Measurements from ENCODE around the gene DHPS.
"Not testable (repeated sequence)": the region's sequence is repeated elsewhere in the genome, so short reads cannot be mapped to it uniquely, and the experiment has no call there.

The DHPS gene

GRCh38 chr19:12670159-12670928 is 11.3 kb downstream of the DHPS start:
- no peak for DNase-seq (ENCODE audit: low read depth)

- peak; percentile 61 for DNase-seq (ENCODE audit: low read depth)
These were observed 12.2 kb downstream of the DHPS start for GRCh38 chr19:12669270-12670158.

DNA sequence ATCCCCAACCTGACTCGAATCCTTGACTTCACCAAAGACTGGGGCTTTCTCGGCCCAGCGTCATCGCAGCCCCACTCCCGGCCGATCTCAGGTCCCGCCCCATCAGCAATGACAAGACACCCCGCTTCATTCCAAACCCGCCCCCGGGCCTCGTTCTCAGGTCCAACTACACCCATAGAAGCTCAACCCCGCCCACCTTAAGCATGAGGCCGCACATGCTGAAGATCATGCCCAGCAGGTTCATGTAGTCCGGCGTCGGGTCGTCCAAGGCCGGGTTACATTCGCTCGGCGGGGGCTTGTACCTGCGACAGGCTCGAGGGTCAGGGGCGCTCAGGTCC is 12.8 kb downstream of the DHPS start:
- DNase-seq (ENCODE audit: low read depth), result peak; percentile 40

GRCh38 chr19:12668346-12668745 is 13.3 kb downstream of the DHPS start:
- no peak for DNase-seq (ENCODE audit: low read depth)

- no peak for DNase-seq (ENCODE audit: low read depth)
These were observed 13.9 kb downstream of the DHPS start for GRCh38 chr19:12667731-12668302.

DNA sequence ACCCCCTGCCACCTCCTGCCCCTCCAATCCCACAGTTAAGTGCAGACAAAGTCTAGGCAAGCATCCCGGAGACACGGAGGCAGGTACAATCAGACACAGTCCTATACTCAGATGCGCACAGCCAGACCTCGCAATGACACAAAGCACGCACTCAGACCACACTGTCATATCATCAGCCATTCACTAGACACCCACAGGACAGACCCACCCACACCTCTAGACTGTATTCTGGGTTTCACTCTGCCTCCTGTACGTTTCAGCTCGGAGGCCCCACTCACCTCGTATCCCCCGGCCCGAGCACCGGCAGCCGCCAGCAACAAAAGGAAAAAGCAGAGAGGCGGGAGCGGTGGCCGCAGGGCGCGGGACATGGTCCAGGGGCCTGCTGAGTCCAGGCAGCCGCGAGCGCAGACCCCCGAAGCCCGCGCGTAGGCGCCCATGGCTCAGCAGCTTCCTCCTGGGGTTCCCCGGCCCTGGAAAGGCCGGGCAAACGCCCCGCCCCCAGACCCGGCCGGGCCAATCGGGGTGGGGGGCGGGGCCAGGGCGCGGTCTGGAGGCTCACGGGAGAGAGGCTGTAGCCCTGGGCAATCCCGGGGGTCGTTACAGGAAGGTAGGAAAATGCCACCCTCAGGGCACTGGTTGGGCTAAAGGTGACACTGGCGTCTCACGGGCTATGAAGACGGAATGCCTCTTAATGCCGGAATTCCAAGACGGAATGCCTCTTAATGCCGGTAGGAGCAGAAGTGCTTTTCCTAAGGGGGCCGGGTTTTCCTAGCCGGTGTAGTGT is 15.2 kb downstream of the DHPS start, which contains the start of the genes MAN2B1 and WDR83:
Gene MAN2B1, minus strand, starts transcription at position 478 of the 784 bp plus-strand sequence. Its CDS starts 41 bp downstream, at position 437.
Gene WDR83, plus strand, starts transcription at position 543 of the 784 bp plus-strand sequence. CDS start 2,984 bp downstream, outside the sequence.
- DNase-seq (ENCODE audit: low read depth), result peak; percentile 66

DNA sequence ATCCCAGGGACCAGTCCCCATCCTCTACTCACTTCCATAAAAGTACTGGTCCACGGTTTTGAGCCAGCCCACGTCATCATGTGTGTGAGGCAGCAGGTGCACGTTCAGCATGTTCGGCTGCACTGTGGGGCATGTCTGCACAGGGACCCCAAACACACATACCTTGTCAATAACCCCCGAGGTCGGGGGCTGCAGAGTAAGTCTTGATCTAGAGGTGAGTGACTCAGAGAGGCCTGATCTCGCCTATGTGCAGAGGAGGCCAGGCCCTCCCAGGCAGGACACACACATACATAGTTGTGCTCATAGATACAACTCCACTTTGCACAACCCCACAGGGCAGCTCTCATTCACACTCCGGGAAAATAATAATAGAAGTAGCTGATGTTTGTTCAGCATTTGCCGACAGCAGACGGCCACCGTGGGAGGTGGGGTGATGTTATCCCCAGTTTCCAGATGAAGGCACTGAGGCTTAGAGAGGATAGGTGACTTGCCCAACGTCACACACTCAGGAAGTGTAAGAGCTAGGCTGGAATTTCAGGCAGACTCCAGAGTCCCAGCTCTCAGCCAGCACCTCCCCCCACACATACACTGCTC is 15.9 kb downstream of the DHPS start:
- no peak for DNase-seq (ENCODE audit: low read depth)

- DNase-seq (ENCODE audit: low read depth), result no peak
These were observed 16.5 kb downstream of the DHPS start for GRCh38 chr19:12665281-12665573.

DNA sequence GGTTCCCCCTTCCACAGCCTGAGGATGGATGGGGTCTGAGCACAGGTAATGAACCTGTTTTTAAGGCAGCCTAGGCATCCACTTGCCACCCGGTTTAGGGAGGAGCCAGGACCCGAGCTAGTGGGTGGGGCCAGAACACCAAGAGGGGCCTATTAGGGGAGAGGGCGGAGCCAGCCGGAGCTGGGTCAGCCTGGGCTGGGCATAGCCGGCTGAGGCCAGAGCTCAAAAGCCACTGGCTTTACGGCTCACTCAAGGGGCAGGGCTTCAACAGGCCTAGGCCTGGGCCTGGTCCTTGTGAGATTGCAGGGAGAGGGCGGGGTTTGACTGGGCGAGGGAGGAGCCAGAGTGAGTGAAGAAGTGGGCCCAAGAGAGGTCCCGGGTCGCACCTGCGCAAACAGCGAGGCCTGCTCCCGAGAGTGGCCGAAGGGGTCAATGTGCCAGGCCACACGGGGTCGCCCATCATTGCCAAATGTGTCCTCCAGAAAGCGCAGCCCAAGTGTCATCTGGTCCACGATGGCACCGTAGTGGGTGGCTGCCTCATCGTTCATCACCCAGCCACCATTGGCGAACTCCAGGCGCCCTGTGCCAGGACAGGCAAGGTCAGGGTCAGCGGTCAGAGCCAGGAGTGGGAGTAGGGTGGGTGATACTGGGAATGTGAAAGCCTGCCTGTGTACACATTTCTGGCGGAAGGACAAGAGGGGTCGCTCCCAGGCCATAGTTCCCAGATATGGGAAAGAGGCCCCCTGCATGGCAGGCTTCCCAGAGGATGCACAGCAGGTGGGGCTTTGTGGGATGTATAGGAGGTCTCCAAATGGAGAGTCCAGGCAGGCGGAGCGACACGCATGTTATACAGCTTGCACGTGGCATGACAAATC is 17.0 kb downstream of the DHPS start:
- no peak for DNase-seq (ENCODE audit: low read depth)

DNA sequence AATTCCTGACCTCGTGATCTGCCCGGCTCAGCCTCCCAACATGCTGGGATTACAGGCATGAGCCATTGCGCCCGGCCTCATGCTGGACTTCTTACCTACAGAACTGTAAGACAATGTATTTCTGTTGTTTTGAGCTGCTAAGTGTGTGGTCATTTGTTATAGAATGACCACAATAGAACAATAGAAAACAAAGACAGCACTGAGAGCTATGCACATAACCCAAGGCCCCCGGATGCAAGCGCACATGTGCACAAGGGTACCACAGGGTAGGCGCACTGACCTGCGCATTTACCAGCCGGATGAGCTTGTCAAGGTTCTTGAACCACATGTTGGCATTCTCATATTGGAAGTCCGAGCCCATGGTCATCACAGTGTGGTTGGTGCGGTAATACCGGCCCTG is 20.7 kb downstream of the DHPS start:
- no peak for DNase-seq (ENCODE audit: low read depth)

GRCh38 chr19:12657966-12658365 is 23.7 kb downstream of the DHPS start:
- DNase-seq (ENCODE audit: low read depth), result no peak

DNA sequence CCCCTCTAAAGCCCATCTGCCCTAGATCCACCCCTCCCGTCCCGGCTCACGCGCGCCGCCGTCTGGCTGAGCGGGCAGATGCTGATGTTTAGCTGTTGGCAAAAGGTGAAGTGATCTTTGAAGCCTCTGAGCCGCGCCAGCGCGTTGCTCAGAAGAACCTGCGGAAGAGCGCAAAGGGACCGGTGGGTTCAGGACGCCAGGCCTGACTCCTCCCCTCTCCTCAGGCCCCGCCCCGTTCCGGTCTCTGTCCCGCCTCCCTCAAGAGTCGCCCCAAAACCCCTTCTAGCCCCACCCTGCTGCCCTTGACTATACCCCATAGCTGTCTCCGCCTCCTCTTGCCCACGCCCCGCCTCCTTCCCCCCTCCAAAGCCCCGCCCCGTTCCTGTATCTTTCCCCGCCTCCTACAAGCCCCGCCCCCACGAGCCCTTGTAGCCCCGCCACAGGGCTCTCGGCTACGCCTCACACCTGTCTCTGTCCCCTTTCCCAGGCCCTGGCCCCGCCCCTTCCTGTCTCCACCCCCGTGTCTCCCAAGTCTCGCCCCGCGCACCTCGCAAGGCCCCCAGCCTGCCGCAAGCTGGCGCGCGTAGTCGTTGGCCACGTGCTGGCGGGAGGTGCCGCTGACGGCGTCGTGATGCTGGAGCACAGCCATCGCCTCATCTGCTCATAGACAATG is 24.6 kb downstream of the DHPS start:
- no peak for DNase-seq (ENCODE audit: low read depth)

DNA sequence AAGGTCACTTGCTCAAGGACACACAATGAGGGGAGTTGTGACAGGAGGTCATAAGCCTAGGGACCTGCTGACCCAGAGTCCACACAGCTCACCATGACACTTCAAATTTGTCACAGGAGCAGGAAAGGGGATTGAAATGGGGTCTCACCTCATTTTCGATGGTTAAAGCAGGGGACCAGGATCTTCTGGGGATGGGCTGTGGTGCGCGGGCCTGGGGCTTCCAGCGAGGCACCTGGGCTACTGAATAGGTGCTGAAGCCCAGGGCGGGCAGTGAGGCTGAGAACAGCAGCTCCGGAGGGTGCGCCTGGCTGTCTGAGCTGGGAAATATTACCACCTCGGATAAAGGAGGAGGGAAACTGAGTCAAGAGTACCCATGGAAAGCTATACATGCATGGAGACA is 26.1 kb downstream of the DHPS start:
- no peak for DNase-seq (ENCODE audit: low read depth)

DNA sequence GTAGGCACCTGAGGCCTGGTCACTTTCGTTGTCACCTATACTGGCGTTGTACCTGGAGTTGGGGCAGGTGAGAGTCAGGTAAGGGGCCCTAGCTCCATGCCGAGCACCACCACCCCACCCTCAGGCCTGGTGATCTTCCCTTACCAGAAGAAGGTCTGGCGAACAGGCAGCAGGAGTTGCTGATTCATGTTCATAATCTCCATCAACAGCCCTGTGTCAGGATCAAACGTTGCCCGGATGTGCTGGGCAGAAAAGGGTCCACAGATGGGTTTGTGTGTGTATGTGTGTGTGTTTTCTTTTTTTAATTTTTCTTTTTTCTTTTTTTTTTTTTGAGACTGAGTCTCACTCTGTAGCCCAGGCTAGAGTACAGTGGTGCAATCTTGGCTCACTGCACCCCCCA is 29.5 kb downstream of the DHPS start:
- no peak for DNase-seq (ENCODE audit: low read depth)

- DNase-seq (ENCODE audit: low read depth), result no peak
These were observed 31.7 kb downstream of the DHPS start for GRCh38 chr19:12649941-12650340.

DNA sequence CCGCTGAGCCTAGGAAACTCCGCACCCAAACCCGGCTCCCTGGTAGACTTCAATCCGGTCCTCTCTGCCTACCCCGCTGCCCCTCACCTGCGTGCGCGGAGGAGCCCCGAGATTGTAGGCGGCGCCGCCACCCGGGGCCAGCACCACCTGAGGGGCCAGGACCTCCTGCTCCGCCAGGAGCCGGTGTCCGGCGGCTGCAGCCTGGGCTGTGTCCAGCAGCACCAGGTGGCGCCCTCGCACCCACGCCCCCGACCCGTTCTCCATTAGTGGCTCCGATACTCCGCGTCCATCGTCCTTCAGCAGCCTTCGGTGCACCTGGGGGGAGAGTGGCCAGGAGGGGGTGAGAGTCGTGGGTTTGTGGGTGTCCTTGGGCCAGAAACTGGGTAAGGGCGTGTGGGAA is 33.6 kb downstream of the DHPS start:
- DNase-seq (ENCODE audit: low read depth), result no peak

DNA sequence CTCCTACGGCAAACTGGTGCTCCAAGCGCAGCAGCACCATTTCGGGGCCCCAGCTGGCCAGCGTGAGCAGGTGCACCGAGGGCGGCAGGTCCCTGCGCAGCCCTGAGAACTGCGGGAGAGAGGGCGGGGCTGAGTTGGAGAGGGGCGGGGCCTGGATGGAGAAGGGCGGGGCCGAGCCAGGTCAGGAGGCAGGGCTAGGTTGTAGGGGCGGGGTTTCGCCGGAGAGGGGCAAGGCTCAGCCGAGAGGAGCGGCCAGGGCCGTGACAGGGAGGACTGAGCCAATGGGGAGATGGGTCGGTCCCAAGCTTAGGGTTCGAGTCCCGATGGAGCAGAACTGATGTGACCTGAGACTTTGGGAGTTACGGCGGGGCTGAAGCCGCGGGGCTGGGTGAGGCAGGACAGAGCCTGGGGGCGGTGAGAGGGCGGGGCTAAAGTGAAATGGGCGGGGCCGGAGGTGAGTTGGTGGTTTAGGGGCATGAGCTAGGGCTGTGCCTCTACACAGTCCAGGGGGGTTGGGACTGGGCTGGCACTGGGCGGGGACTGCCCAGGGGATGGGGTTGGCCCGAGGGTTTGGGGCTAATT is 34.1 kb downstream of the DHPS start:
- no peak for DNase-seq (ENCODE audit: low read depth)

DNA sequence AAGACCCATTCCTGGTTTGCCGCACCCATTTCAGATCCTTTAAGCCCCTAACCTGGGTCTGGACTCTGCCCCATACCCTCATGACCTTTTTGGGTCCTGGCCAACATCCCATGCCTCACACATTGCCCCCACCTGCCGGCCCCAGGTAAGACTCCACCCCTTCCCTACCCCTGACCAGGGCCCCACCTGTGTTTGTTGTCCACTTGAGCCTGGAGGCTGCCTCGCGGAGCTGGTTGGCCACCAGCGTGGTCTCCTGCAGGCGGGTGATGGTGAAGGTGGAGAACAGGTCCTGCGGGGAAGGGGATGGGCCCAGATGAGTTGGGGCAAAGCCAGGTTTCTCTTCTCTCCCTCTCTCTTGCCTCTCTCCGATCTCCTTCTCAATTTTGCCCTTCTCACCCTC is 34.6 kb downstream of the DHPS start:
- no peak for DNase-seq (ENCODE audit: low read depth)

- no peak for DNase-seq (ENCODE audit: low read depth)
These were observed 35.1 kb downstream of the DHPS start for GRCh38 chr19:12646551-12646950.

- not testable (repeated sequence) for DNase-seq (ENCODE audit: low read depth)
These were observed 38.0 kb downstream of the DHPS start for GRCh38 chr19:12643716-12644115.
